ENCODE results near the gene RALGAPB. TPM values are rescaled to one million over a fixed set of nuclear protein-coding genes. Genes with fewer than 3 reads are reported as not detected.

Gene RALGAPB
- total and polyA plus RNA-seq, 4 donors = 9.0 to 58.5 (median 21.3) TPM

DNA sequence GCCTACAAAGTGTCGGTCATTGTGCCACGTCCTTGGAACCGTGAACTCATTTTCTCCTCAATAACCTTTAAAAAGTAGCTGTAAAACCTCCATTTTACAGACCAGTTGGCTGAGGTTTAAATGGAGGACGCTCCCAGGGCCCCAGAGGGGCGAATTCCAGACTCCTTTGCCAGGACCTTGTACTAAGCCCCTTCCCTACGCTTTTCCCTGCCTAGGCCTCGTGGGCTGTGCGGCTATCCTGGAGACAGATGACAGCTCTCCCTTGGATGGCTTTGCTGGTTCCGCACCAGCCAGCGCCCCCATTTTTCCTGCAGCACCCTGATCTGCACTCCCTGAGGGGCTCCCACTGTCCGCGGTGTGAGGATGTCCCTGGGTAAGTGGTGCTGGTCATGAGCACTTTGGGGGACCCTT, 25.4 kb upstream of the RALGAPB start:
- Histone ChIP-seq H3K9ac (ENCODE audit: insufficient read depth in 1 of 2, low read length in 2 of 2) (peak overlapping the region; percentile 58 to 78), H3K27ac (ENCODE audit: low read depth in 1 of 2, low read length in 1 of 2) (peak overlapping the region in 1 of 2 donors; percentile 94), H3K36me3 (ENCODE audit: control insufficient read depth in 4 of 4, insufficient read depth in 4 of 4, low read length in 4 of 4) (peaks cover 0 to 14% (median 11%) of the 10 kb centered on the region in 4 donors), H3K27me3 (ENCODE audit: control insufficient read depth in 3 of 3, insufficient read depth in 3 of 3, low read length in 2 of 3) (peaks cover 0 to under 1% (median 0%) of the 10 kb centered on the region in 3 donors), H3K4me1 (ENCODE audit: control insufficient read depth in 5 of 5, insufficient read depth in 5 of 5, low read length in 5 of 5) (peaks cover 0 to 10% (median 3%) of the 10 kb centered on the region in 5 donors), H3K4me3 (peak overlapping the region; percentile 94), H3K9me3 (ENCODE audit: control insufficient read depth in 4 of 4, insufficient read depth in 3 of 4, low read length in 3 of 4) (no peaks in the 10 kb centered on the region)
- 54% methylated on average over 12 of the region's 12 CpGs for WGBS, 2 donors
- DNase-seq (peak in 1 of 3 donors; percentile 13), ATAC-seq (ENCODE audit: insufficient read depth, low FRiP score) (no peak)
- TF ChIP-seq, protein P1, sequence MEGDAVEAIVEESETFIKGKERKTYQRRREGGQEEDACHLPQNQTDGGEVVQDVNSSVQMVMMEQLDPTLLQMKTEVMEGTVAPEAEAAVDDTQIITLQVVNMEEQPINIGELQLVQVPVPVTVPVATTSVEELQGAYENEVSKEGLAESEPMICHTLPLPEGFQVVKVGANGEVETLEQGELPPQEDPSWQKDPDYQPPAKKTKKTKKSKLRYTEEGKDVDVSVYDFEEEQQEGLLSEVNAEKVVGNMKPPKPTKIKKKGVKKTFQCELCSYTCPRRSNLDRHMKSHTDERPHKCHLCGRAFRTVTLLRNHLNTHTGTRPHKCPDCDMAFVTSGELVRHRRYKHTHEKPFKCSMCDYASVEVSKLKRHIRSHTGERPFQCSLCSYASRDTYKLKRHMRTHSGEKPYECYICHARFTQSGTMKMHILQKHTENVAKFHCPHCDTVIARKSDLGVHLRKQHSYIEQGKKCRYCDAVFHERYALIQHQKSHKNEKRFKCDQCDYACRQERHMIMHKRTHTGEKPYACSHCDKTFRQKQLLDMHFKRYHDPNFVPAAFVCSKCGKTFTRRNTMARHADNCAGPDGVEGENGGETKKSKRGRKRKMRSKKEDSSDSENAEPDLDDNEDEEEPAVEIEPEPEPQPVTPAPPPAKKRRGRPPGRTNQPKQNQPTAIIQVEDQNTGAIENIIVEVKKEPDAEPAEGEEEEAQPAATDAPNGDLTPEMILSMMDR (IDR thresholded peaks at IDR 0.05; ENCODE audit: control extremely low read depth, extremely low read depth) = no peak

DNA sequence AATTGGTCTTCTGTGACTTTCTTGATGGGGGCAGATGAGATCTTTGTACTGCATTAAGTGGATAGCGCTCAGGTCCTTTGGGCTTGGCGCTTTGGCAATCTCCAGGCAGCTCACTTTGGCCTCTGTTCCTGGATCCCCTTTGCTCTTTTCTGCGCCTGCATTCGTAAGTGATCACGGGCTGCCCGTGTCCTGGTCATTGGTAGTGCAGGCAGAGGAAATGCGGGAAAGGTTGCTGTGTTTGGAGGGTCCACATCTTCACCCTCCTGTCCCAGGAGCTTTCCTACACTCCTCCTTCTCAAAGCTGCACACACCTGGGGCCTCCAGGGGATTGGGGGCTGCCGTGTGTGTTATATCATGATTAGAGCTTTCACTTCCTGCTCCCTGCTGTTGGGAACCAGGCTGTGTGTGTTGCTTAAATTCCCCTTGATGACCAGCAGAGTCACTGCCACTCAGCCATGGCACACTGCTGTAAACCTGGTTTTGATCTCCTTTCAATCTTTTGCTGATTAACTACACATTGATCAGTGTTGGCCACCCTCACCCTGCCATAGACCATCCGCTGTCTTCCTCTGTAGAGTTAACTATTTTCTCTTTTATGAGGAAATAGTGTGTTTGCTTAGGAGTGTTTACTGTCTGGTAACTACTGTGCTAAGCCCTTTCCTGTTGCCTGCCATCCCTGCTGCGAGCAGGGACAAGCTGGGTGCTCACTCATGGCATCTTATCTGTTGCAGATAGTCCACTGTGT, 24.5 kb upstream of the RALGAPB start:
- peak overlapping the region in 1 of 2 donors; percentile 16 for H3K27ac ChIP-seq (ENCODE audit: low read depth in 1 of 2, low read length in 1 of 2)
- H3K4me3 ChIP-seq = no peak overlapping the region
- peaks cover 0 to 14% (median 11%) of the 10 kb centered on the region in 4 donors for H3K36me3 ChIP-seq (ENCODE audit: control insufficient read depth in 4 of 4, insufficient read depth in 4 of 4, low read length in 4 of 4)
- no peaks in the 10 kb centered on the region for H3K27me3 ChIP-seq (ENCODE audit: control insufficient read depth in 3 of 3, insufficient read depth in 3 of 3, low read length in 2 of 3)
- peaks cover 0 to 10% (median 3%) of the 10 kb centered on the region in 5 donors for H3K4me1 ChIP-seq (ENCODE audit: control insufficient read depth in 5 of 5, insufficient read depth in 5 of 5, low read length in 5 of 5)
- H3K9ac ChIP-seq (ENCODE audit: insufficient read depth in 1 of 2, low read length in 2 of 2) = no peak overlapping the region
- DNase-seq = no peak
- no peak for ATAC-seq (ENCODE audit: insufficient read depth, low FRiP score)
- no peaks in the 10 kb centered on the region for H3K9me3 ChIP-seq (ENCODE audit: control insufficient read depth in 4 of 4, insufficient read depth in 3 of 4, low read length in 3 of 4)
- TF ChIP-seq, protein P1 (IDR thresholded peaks at IDR 0.05; ENCODE audit: control extremely low read depth, extremely low read depth) = no peak
- WGBS, 2 donors = 86 to 87% methylated on average over 10 of the region's 10 CpGs

DNA sequence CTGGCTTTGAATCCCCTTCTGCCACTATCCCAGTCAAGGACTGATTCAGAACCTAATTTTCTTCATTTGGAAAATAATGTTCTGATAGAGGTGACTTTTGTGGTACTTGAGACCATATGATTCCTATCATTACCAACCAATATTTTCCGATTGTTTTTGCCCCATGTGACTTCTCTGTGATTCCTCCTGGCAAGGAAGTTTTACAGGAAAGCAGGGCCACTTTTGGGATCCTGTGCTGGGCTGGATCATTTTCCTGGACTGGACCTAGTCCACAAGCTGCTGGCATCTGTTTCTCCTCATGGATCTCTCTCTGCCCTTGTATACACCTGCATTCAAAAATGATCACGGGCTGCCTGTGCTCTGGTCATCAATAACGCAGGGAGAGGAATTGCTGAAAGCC, 23.6 kb upstream of the RALGAPB start:
- Histone ChIP-seq H3K36me3 (ENCODE audit: control insufficient read depth in 4 of 4, insufficient read depth in 4 of 4, low read length in 4 of 4) (peaks cover 0 to 14% (median 11%) of the 10 kb centered on the region in 4 donors), H3K9me3 (ENCODE audit: control insufficient read depth in 4 of 4, insufficient read depth in 3 of 4, low read length in 3 of 4) (no peaks in the 10 kb centered on the region), H3K9ac (ENCODE audit: insufficient read depth in 1 of 2, low read length in 2 of 2) (no peak overlapping the region), H3K4me1 (ENCODE audit: control insufficient read depth in 5 of 5, insufficient read depth in 5 of 5, low read length in 5 of 5) (peaks cover 0 to 13% (median 3%) of the 10 kb centered on the region in 5 donors), H3K27ac (ENCODE audit: low read depth in 1 of 2, low read length in 1 of 2) (no peak overlapping the region), H3K27me3 (ENCODE audit: control insufficient read depth in 3 of 3, insufficient read depth in 3 of 3, low read length in 2 of 3) (no peaks in the 10 kb centered on the region), H3K4me3 (no peak overlapping the region)
- ATAC-seq (ENCODE audit: insufficient read depth, low FRiP score) (no peak), DNase-seq (no peak)
- 85 to 90% methylated on average over 3 of the region's 3 CpGs for WGBS, 2 donors
- TF ChIP-seq, protein P1 (IDR thresholded peaks at IDR 0.05; ENCODE audit: control extremely low read depth, extremely low read depth) = no peak

Measured in lung (tissue), 12 donors.